ENCODE measurements around the gene KRTAP17-1. TPM values are rescaled to one million over a fixed set of nuclear protein-coding genes. Genes with fewer than 3 reads are reported as not detected.

Gene KRTAP17-1
- total and polyA plus RNA-seq, 2 of the 4 experiments (the other 2 are of a cell fraction), result not detected

GRCh38 chr17:41294016-41294415 is 21.5 kb downstream of the KRTAP17-1 start:
- Histone ChIP-seq H3K14ac (replicated peaks; ENCODE audit: low read depth, low read length) (no peak overlapping the region), H2BK120ac (ENCODE audit: low read depth, low read length) (no peak overlapping the region), H2BK15ac (ENCODE audit: low read depth, low read length) (no peak overlapping the region), H3K23ac (ENCODE audit: low read depth, low read length) (no peak overlapping the region), H3K4me2 (ENCODE audit: low read depth, low read length) (no peak overlapping the region), H3K18ac (ENCODE audit: low read depth, low read length) (no peak overlapping the region), H3K27me3 (ENCODE audit: control insufficient read depth, insufficient read depth, low read length) (no peaks in the 10 kb centered on the region; the same call in 1 of the 2 replicates), H3K56ac (ENCODE audit: extremely low read depth, insufficient read depth, low read length) (no peak overlapping the region), H3K9me3 (ENCODE audit: control insufficient read depth, insufficient read depth, low read length) (no peaks in the 10 kb centered on the region), H4K20me1 (ENCODE audit: insufficient read depth, low read length) (no peaks in the 10 kb centered on the region), H3K79me1 (ENCODE audit: low read depth in 1 of 2, low read length in 2 of 2) (no peaks in the 10 kb centered on the region), H2AFZ (replicated peaks; ENCODE audit: low read length, poor library complexity) (no peak overlapping the region), H3K4me1 (ENCODE audit: control insufficient read depth, insufficient read depth, low read length) (no peaks in the 10 kb centered on the region), H3K36me3 (ENCODE audit: control insufficient read depth, insufficient read depth, low read length) (no peaks in the 10 kb centered on the region), H2BK5ac (ENCODE audit: low read depth, low read length, poor library complexity, severe bottlenecking) (no peak overlapping the region), H2AK5ac (ENCODE audit: low read depth, low read length) (no peak overlapping the region), H3K9ac (ENCODE audit: low read depth, low read length) (no peak overlapping the region), H3K27ac (ENCODE audit: insufficient read depth, low read length) (no peak overlapping the region), H3K4me3 (ENCODE audit: insufficient read depth, low read depth, low read length) (no peak overlapping the region), H3K9me1 (ENCODE audit: insufficient read depth, low read length) (no peaks in the 10 kb centered on the region), H4K5ac (ENCODE audit: low read depth, low read length) (no peak overlapping the region), H4K91ac (ENCODE audit: insufficient read depth, low read depth, low read length) (no peak overlapping the region), H4K8ac (ENCODE audit: low read depth in 2 of 2, low read length in 2 of 2) (no peak overlapping the region), H3K4ac (ENCODE audit: low read depth, low read length) (no peak overlapping the region), H2AK9ac (replicated peaks; ENCODE audit: low read depth, low read length, poor library complexity) (no peak overlapping the region), H2BK20ac (ENCODE audit: low read depth, low read length) (no peak overlapping the region)
- whole genome bisulfite sequencing, 2 experiments (ENCODE audit: extremely low coverage in 2 of 2, insufficient read length in 1 of 2), result 80% methylated on average over 1 of the region's 1 CpG; no CpG with 5 or more reads in 1 of the 2 experiments
- intact Hi-C loops (cut with micrococcal nuclease) (no loop called here), in situ Hi-C loops (cut with MboI; ENCODE audit: low sequenced_read_pairs) (no loop called here), dilution Hi-C loops (cut with HindIII; ENCODE audit: low sequenced_read_pairs, unreplicated experiment) (no loop called here)
- no TSS peak for BruUV-seq (replicated peaks)
- DNase-seq (no peak), ATAC-seq (ENCODE audit: low read depth) (no peak)
- CTCF ChIA-PET, result no interaction called here
- POLR2A ChIA-PET (ENCODE audit: unreplicated experiment), result no interaction called here
- no peak for TF ChIP-seq RAD21 (IDR thresholded peaks at IDR 0.05; ENCODE audit: low read length)
- no peak for TF ChIP-seq CTCF (conservative IDR thresholded peaks at IDR 0.05; ENCODE audit: low read depth, low read length)
- TF ChIP-seq CEBPB (IDR thresholded peaks at IDR 0.05; ENCODE audit: low read depth, low read length), result no peak
- TF ChIP-seq FOS (IDR thresholded peaks at IDR 0.05; ENCODE audit: low read depth, low read length), result no peak
- no peak for TF ChIP-seq MXI1 (IDR thresholded peaks at IDR 0.05; ENCODE audit: borderline replicate concordance, low read depth, low read length)
- TF ChIP-seq NFE2L2 (IDR thresholded peaks at IDR 0.05; ENCODE audit: low read depth, low read length), result no peak
- no peak for TF ChIP-seq SMC3 (IDR thresholded peaks at IDR 0.05; ENCODE audit: low read depth, low read length)
- no peak for TF ChIP-seq RCOR1 (IDR thresholded peaks at IDR 0.05; ENCODE audit: insufficient replicate concordance, low read length)
- TF ChIP-seq RFX5 (IDR thresholded peaks at IDR 0.05; ENCODE audit: low read depth, low read length), result no peak
- TF ChIP-seq MAZ (IDR thresholded peaks at IDR 0.05; ENCODE audit: borderline replicate concordance, low read depth, low read length), result no peak
- no peak for TF ChIP-seq MAFK (IDR thresholded peaks at IDR 0.05; ENCODE audit: low read depth, low read length)
- no peak for TF ChIP-seq POLR2A (IDR thresholded peaks at IDR 0.05; ENCODE audit: low read depth, low read length)
- TF ChIP-seq CHD1 (IDR thresholded peaks at IDR 0.05; ENCODE audit: low read depth, low read length), result no peak
- TF ChIP-seq ELK1 (IDR thresholded peaks at IDR 0.05; ENCODE audit: borderline replicate concordance, low read depth, low read length), result no peak
- no peak for TF ChIP-seq USF2 (IDR thresholded peaks at IDR 0.05; ENCODE audit: low read depth, low read length)
- TF ChIP-seq BHLHE40 (IDR thresholded peaks at IDR 0.05; ENCODE audit: low read depth, low read length), result no peak
